NCI-H748 treated with DMSO at 0.1 percent for 48 hours (cell line): Measurements from ENCODE around the gene KL.
A peak's percentile ranks its signal among the peaks of the same experiment; 100 is the strongest.

Experiments used
- DNase-seq: peaks from one replicate; lab custom pipeline; 2025; lab: John Stamatoyannopoulos, UW

KL gene

DNA sequence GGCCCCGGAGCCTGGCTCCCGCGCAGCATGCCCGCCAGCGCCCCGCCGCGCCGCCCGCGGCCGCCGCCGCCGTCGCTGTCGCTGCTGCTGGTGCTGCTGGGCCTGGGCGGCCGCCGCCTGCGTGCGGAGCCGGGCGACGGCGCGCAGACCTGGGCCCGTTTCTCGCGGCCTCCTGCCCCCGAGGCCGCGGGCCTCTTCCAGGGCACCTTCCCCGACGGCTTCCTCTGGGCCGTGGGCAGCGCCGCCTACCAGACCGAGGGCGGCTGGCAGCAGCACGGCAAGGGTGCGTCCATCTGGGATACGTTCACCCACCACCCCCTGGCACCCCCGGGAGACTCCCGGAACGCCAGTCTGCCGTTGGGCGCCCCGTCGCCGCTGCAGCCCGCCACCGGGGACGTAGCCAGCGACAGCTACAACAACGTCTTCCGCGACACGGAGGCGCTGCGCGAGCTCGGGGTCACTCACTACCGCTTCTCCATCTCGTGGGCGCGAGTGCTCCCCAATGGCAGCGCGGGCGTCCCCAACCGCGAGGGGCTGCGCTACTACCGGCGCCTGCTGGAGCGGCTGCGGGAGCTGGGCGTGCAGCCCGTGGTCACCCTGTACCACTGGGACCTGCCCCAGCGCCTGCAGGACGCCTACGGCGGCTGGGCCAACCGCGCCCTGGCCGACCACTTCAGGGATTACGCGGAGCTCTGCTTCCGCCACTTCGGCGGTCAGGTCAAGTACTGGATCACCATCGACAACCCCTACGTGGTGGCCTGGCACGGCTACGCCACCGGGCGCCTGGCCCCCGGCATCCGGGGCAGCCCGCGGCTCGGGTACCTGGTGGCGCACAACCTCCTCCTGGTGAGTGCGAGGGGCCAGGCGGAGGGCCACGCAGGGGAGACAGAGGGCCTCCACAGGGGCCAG is at the start of gene KL:
KL (plus strand) TSS at position 10 of the 909 bp plus-strand sequence; CDS start at position 28, 18 bp downstream.
- peak; percentile 56 for DNase-seq

DNA sequence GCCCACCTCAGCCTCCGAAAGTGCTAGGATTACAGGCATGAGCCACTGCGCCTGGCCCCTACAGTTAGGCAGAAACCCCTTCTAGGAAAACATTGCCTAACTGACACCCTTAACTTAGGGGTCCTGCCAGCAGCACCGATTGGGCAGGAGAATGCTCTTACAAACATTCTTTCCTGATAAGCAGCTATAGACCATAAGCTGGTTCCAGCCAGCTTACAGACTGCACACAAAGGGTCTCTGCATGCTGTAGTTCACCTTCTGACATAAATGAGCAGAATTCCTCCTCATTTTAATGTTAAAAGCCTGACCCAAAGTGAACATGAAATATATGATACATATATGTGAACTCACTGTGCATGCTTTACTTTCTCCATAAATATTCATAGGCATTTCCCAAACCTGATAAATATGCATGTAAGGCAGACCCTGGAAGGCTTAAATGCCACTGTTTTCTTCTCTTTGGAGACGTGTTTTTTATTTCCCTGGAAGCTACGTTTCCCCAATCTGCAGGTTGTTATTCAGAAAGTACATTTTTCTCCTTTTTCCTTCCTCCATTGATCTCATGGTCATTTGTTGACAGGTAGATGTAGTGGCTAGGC is 48.5 kb upstream of the KL start:
- no peak for DNase-seq

DNA sequence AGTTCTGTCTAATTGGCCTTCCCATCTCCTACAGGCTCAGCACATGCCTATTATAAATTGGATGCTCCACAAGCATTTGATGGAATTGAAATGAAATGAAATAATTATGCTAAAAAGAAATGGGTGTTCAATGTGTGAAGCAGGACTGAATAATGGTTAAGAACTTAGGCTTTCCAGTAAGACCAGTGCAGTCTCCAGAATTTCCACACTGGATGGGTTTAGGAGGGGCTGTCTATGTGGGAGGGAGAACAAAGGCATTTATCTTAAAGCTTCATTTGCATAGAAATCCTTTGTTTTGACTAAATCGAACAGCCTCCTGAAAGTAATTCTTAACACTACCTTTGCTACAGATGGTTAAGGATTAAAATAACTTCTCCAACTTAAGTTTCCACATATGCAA is 47.9 kb upstream of the KL start:
- no peak for DNase-seq

DNA sequence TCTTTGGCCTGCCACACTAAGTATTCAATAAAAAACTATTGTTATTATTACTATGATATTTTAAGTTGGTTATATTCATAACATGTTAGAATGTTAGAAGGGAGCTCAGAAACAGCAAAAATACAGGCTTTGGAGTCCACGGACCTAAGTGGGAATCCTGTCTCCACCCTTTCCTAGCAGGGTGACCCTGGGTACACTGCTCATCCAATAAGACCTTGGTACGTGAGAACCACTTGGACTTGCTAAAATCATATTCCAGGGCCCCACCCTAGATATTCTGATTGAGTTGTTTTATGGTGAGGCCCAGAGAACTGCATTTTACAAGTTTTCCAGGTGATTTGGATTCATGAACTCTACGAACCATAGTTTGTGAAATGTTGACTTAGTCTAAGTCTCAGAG is 47.4 kb upstream of the KL start:
- DNase-seq, result no peak

DNA sequence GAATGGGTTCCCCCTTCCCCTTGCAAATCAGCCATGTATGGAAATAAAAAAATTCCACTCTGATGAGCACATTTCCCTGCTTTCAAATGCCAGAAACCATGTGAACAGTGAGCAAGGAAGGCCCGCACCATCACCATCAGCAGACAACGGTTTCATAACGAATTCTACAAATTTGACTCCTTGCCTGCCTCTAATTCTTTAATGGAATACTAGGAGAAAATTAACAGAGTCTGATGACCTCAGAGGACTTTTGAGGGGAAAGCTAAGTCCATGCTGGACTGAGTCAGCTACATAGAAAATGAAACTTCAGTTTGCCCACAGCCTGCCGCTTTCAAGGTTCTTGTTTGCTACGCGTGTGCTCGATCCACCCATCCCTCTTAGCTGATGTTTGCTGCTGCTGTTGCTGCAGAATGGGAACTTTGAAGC is 46.7 kb upstream of the KL start:
- no peak for DNase-seq

DNA sequence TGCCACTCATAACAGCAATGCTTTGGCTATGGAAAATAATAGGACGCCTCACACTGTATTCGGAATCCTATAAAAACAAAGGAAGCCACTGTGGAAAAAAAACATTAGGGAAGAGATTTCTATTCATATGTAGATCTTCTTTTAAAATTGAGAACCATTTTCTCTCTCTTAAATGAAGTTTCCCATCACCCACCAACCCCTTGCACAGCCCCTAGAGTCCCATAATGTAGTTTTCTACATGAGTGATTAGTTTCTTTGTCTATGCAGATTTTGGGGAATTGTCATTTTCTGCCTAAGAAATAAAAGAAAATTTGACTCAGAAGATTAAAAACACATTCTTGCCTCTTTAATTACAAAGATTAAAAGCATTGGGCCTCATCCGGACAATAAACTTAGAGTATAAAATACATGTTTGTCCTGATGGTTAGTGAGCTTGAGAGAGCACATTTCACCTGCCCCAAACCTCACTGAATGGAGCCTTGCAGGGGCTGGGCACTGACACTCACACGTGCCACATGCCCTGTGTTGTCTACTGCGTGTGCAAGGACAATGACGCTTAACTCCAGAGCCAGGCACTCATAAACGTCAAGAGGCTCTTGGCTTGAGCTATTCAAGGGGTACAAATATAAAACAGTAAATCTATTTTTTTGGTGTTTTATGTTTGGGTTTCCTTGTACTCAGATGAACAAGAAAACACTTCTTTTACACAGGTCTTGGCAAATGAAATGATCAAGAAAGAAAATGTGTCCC is 40.0 kb upstream of the KL start:
- no peak for DNase-seq

DNA sequence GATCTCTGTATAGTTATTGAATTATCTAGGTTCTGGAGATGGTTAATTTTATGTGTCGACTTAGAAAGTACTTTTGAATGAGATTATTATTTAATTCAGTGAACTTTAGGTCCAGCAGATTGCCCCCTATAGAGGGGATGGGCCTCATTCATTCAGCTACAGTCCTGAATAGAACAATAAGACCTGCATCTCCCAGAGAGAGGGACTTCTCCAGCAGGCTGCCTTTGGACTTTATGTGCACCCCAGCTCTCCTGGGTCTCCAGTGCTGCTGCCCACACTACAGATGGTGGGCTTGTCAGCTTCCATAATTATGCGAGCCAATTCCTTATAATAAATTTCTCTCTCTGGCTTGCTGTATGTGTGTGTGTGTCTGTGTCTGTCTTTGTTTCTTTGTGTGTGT is 39.3 kb upstream of the KL start:
- DNase-seq, result no peak

DNA sequence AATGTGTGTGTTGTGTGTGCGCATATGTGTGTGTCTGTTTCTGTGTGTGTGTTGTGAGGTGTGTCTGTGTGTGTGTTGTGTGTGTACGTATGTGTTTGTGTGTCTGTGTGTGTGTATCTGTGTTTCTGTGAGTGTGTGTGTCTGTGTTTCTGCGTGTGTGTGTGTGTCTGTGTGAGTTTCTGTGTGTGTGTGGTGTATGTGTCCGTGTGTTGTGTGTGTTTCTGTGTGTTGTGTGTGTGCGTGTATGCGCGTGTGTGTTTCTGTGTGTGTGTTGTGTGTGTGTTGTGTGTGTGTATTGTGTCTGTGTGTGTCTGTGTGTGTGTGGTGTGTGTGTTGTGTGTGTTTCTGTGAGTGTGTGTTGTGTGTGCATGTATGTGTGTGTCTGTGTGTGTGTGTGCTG is 38.9 kb upstream of the KL start:
- no peak for DNase-seq

DNA sequence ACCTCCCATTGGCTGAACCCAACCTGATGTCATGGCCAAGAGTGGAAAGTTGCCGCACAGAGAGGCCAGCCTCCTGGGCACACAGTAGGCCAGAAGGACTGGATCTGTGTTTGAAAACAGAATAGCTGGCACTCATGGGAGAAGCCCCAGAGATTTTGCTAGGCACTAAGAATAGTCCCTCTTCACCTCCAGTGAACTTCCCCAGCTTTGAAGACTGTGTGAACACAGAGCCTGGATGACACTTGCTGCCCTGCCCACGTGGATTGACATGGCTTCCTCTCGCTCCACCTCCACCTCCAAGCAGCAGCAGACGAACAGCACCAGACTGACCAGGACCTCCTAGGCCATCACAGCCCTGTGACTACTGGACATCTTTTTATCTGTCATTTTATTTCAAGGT is 37.9 kb upstream of the KL start:
- DNase-seq, result no peak

DNA sequence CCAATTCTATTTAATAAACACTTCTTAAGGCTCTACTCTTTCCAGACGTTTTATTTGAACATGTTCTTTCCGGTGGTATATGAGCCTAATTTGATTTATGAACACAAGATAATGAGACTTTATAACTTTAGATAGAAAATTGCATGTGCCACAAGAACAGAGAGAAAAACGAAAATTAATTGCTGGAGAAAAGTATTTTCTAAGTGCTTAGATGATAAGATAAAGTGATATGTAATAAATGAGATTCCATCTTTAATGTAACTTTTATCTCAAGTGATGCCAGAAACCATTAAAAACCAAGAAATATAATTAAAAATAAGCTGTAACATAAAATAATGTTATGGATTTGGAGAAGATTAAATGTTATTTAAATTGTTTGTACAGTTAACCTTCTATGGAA is 33.2 kb upstream of the KL start:
- no peak for DNase-seq

DNA sequence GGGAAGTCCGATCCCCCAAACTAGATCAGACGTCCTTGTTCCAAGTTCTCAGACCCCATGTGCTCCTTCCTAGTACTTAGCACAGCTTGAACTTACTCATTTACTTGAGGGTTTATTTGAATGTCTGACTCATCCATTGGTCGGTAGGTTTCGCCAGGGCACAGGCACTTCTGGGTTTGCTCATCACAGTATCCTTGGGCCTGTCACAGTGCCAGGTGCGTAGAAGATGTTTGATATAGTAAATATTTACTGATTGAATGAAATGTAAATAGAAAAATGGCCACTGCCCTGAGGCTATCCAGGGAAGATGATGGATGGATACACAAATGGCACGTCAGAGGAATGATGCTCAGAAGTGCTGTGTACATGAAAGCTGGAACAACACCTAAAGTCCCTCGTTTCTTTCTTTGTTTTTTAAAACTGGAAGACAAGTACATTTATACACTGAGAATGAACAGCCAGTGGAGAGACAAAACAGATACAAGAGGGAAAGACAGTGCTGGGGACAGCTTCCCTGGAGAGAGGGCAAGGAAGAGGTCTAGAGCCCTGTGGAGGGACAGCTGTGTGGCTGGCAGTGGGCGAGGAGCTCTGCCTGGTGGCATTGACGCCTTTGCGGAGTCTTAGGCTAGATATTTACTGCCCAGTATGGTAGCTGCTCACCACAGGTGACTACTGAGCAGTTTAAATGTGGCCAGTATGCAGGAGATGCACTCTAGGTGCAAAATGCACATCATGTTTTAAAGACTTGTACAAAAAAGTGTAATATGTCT is 31.2 kb upstream of the KL start:
- peak; percentile 100 for DNase-seq

DNA sequence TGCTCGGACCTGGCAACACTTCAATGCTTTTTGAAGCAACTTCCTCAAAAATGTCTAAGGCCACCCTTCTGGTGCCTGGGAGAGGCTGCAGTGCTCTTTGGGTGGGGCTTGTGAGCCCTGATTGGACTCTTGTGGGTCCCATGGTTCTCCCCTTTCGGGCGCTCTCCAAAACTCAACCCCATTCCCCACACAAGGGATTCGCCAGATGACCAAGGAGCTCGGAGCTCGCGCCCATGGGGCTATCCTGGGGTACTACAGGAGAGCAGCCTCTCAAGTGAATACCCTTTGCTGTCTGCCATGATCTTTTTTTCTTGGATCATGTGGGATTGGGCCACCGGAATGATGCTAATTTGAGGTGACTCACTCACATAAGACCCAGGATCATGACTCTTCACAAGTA is 29.7 kb upstream of the KL start:
- DNase-seq, result no peak

DNA sequence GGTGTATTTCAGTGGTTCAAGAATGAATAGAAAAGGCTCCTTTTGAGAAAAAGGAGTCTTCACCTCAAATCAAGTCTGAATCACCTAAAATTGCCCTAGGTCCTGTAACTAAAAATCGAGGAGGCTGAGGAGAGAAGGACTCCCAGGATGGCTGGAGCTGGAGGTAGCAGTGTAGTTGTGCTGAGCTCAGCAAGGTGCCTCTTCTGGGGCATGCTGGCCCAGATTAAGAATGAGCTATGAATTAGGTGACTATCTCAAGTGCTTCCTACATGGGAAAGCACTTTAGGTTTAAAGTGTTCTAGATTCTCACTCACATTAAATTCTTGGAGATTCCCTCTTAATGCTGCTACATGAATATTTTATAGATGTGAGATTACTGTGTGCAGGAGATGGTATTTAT is 28.8 kb upstream of the KL start:
- DNase-seq, result no peak

DNA sequence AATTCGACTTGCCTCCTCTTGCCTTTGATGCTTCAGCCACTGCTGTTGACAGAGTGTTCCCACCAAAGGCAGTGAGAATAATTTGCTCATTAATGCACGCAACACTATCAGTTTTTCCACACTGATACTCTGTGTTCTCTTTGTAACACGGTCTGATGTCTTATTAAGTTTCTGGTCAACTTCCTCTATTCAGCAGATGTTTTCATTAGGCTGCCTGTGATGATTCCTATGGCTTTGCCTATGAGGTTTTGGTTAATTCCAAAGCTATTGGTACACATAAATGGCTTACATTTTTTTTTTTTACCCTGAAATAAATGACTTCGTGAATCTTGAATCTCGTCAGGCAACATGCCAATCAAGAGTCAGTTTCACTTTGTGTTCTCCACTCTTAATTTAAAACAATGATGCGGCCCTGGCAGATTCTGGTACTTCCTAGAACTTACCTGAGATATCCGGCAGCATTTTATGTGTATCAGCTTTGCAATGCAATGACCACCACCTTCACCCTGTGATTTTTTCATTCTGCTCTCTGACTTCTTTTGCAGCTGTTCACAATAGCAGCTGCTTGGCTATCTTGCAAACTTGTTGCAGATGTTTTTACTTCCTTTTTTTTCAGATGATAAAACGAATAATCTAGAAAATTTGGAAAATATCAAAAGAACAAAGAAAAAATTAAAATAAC is 27.5 kb upstream of the KL start:
- DNase-seq, result no peak

DNA sequence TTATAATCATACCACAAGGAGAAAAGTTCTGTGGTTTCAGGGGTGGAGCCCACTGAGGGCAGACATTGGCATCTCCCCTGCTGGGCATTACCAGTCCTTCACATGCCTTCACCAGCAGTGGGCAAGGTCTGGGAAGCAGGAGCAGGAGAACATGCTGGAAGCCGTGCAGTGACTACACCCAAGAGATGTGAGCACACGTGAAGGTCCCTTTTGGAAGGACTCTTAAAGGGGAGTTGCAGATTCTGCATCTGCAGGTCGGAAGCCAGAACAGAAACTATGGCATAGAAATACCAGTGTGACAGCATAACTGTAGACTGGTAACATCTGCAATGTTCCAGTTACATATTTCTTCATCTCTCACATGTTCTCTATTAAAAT is 26.9 kb upstream of the KL start:
- DNase-seq, result no peak

DNA sequence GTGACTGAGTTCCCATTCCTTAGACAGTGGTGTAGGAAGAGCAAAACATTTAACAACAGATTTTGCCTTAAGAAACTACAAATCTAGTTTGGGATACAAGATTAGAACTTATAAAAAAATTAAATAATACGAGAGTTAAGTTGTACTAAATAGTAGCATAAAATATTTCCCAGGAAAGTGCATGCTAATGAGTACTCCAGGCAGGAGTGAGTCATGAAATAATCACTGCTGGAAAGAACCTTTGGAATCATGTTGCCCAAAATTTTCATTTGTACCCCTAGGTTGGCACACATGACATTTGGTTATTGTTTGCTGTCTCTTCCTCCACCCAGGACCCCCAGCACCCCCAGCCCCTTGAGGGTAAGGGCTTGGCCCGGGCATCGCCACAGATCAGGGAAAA is 26.3 kb upstream of the KL start:
- no peak for DNase-seq

DNA sequence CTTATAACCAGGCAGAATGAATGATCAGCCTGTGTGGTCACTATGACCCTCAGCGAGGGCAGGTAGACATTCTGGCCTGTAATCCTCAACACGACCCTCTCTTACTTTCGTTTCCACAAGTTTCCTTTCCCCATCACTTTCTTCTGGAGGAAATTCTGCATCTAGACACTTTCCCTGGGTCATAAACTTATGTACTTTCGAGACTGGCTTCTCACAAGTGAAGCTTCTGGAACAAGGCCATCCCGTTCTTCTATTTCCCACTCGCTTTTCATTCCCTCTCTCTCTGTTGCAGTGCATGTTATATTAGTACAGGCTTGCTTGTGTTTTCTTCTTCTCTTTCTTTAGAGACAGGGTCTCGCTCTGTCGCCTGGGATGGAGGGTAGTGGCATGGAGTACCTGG is 23.1 kb upstream of the KL start:
- no peak for DNase-seq

DNA sequence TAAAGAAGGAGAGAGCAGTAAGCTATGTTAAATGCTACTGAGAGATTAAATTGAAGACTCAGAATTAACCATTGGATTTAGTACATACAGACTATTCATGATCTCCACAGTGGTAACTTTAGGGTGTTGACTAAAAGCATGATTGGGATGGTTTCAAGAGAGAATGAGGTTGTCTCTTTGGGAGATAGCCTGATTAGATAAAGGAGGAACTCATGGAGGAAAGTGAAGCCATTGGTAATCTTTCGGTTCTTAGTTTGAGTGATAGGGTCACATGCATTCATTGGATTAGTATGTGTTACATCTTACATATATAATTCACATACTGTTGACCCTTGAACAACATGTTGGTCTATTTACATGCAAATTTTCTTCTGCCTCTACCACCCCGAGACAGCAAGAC is 18.8 kb upstream of the KL start:
- DNase-seq, result no peak

DNA sequence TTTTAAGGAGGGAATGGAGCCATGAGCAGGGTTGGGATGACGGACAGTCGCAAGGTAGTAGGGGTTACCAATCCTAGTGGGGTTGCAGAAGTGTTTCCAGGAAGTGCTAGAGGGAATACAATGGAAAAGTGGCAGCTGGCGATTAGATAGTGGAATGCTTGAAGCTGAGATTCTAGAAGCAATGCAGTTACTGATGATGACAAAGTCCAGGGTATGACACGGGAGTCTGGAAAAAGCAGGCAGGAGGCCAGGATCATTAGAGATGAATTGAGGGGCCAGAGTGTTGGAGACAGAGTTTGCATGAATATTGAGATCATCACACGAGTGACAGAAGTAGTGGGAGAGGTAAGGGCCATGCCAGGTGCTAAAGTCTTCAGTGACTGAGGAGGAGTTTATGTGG is 17.3 kb upstream of the KL start:
- no peak for DNase-seq

DNA sequence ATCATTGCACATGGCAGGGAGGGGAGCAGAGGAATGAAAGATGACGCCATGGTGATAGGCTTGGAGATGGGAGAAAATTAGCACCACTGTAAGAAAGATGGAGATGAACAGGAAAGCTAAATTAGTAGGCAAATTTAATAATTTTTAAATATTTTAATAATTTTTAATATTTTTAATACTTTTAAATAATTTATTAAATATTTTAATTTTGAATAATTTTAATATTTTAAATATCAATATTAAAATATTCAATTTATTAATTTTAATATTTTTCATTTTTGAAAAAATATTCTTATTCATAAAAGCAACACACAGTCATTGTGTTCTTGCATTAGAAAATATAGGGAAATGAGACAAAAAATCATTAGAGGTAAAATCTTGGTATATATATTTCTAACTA is 15.9 kb upstream of the KL start:
- no peak for DNase-seq

DNA sequence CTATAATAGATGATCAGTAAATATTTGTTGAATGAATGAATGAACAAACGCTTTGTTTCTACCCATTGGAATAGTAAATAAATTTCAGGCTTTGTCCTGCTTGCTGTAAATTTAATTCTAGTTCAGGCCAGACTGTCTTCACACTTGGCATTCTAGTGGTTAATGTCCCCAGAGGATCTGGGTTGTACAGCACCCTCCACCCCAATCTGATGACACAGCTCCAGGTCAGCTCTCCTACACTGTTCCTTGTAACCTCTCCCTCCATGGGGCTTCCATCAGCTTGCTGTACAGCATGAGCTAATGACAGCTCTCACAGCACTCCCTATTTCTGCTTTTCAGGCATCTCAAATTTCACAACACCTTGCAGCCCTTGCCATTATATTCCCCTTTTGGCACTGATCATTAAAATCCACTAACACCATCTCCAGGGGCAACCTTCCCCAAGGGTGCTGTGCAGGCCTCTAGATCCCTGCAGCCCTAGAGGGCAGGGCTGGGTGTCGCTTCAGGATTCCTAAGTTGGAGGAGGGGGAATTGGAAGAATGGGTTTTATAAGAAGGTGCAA is 12.7 kb upstream of the KL start:
- DNase-seq, result peak; percentile 99
